ENCODE measurements around the gene TMEM150B.

TMEM150B gene

GRCh38 chr19:55311797-55312196 is 13.3 kb downstream of the TMEM150B start:
- H3K27ac Mint-ChIP-seq = no peak overlapping the region
- peaks cover 56% of the 10 kb centered on the region for H3K36me3 Mint-ChIP-seq (ENCODE audit: low read depth)
- H3K4me1 Mint-ChIP-seq (ENCODE audit: low read depth) = peaks cover 13% of the 10 kb centered on the region
- no peaks in the 10 kb centered on the region for H3K9me3 Mint-ChIP-seq
- H3K27me3 Mint-ChIP-seq = no peaks in the 10 kb centered on the region
- H3K4me3 Mint-ChIP-seq = no peak overlapping the region
- intact Hi-C loops (cut with micrococcal nuclease) = no loop called here

- intact Hi-C loops (cut with micrococcal nuclease) = no loop called here
- H3K27me3 Mint-ChIP-seq = no peaks in the 10 kb centered on the region
- H3K36me3 Mint-ChIP-seq (ENCODE audit: low read depth) = peaks cover 52% of the 10 kb centered on the region
- no peaks in the 10 kb centered on the region for H3K9me3 Mint-ChIP-seq
- no peak overlapping the region for H3K4me3 Mint-ChIP-seq
- peaks cover 15% of the 10 kb centered on the region for H3K4me1 Mint-ChIP-seq (ENCODE audit: low read depth)
- no peak overlapping the region for H3K27ac Mint-ChIP-seq
Observed at GRCh38 chr19:55311397-55311796, 13.7 kb downstream of the TMEM150B start.

- Mint-ChIP-seq H3K27me3 (no peaks in the 10 kb centered on the region), H3K4me1 (ENCODE audit: low read depth) (peaks cover 20% of the 10 kb centered on the region), H3K27ac (no peak overlapping the region), H3K9me3 (no peaks in the 10 kb centered on the region), H3K4me3 (no peak overlapping the region), H3K36me3 (ENCODE audit: low read depth) (peaks cover 43% of the 10 kb centered on the region)
- intact Hi-C loops (cut with micrococcal nuclease) = no loop called here
Observed at GRCh38 chr19:55310498-55310897, 14.6 kb downstream of the TMEM150B start.

GRCh38 chr19:55309448-55309847 is 15.7 kb downstream of the TMEM150B start:
- H3K27me3 Mint-ChIP-seq = no peaks in the 10 kb centered on the region
- intact Hi-C loops (cut with micrococcal nuclease) = no loop called here
- no peak overlapping the region for H3K27ac Mint-ChIP-seq
- H3K9me3 Mint-ChIP-seq = no peaks in the 10 kb centered on the region
- H3K4me3 Mint-ChIP-seq = no peak overlapping the region
- H3K36me3 Mint-ChIP-seq (ENCODE audit: low read depth) = peaks cover 32% of the 10 kb centered on the region
- H3K4me1 Mint-ChIP-seq (ENCODE audit: low read depth) = peaks cover 19% of the 10 kb centered on the region

GRCh38 chr19:55308281-55308680 is 16.9 kb downstream of the TMEM150B start:
- Mint-ChIP-seq H3K27me3 (no peaks in the 10 kb centered on the region), H3K9me3 (no peaks in the 10 kb centered on the region), H3K36me3 (ENCODE audit: low read depth) (peaks cover 21% of the 10 kb centered on the region), H3K27ac (no peak overlapping the region), H3K4me1 (ENCODE audit: low read depth) (peaks cover 10% of the 10 kb centered on the region), H3K4me3 (no peak overlapping the region)
- intact Hi-C loops (cut with micrococcal nuclease) = no loop called here

GRCh38 chr19:55306712-55307111 is 18.4 kb downstream of the TMEM150B start:
- intact Hi-C loops (cut with micrococcal nuclease) = no loop called here
- Mint-ChIP-seq H3K4me1 (ENCODE audit: low read depth) (peaks cover 15% of the 10 kb centered on the region), H3K36me3 (ENCODE audit: low read depth) (peaks cover 5% of the 10 kb centered on the region), H3K27ac (no peak overlapping the region), H3K27me3 (no peaks in the 10 kb centered on the region), H3K9me3 (no peaks in the 10 kb centered on the region), H3K4me3 (no peak overlapping the region)

GRCh38 chr19:55305983-55306562 is 19.1 kb downstream of the TMEM150B start:
- peaks cover under 1% of the 10 kb centered on the region for H3K27me3 Mint-ChIP-seq

GRCh38 chr19:55305491-55305890 is 19.6 kb downstream of the TMEM150B start:
- no peaks in the 10 kb centered on the region for H3K36me3 Mint-ChIP-seq (ENCODE audit: low read depth)
- H3K27ac Mint-ChIP-seq = no peak overlapping the region
- peaks cover 4% of the 10 kb centered on the region for H3K27me3 Mint-ChIP-seq
- no peak overlapping the region for H3K4me3 Mint-ChIP-seq
- H3K4me1 Mint-ChIP-seq (ENCODE audit: low read depth) = peaks cover 21% of the 10 kb centered on the region
- intact Hi-C loops (cut with micrococcal nuclease) = loop anchor here (2.0 kb wide), 1 partner anchor 33 kb away; the partner anchor contains the start of gene KMT5C
- H3K9me3 Mint-ChIP-seq = no peaks in the 10 kb centered on the region

More at GRCh38 chr19:55305983-55306562, 19.1 kb downstream of the TMEM150B start:
- Mint-ChIP-seq H3K9me3 (no peaks in the 10 kb centered on the region), H3K27ac (no peak overlapping the region), H3K4me1 (ENCODE audit: low read depth) (peaks cover 21% of the 10 kb centered on the region), H3K36me3 (ENCODE audit: low read depth) (no peaks in the 10 kb centered on the region), H3K4me3 (no peak overlapping the region)
- intact Hi-C loops (cut with micrococcal nuclease) = loop anchor here (2.0 kb wide), 1 partner anchor 33 kb away; the partner anchor contains the start of gene KMT5C

GRCh38 chr19:55304980-55305379 is 20.2 kb downstream of the TMEM150B start:
- H3K9me3 Mint-ChIP-seq = no peaks in the 10 kb centered on the region
- no peaks in the 10 kb centered on the region for H3K36me3 Mint-ChIP-seq (ENCODE audit: low read depth)
- H3K4me1 Mint-ChIP-seq (ENCODE audit: low read depth) = peaks cover 21% of the 10 kb centered on the region
- no peak overlapping the region for H3K4me3 Mint-ChIP-seq
- no peak overlapping the region for H3K27ac Mint-ChIP-seq
- peaks cover 6% of the 10 kb centered on the region for H3K27me3 Mint-ChIP-seq
- intact Hi-C loops (cut with micrococcal nuclease) = loop anchor here (2.0 kb wide), 1 partner anchor 34 kb away; the partner anchor contains the start of gene KMT5C

- intact Hi-C loops (cut with micrococcal nuclease) = loop anchor here (2.0 kb wide), 1 partner anchor 34 kb away; the partner anchor contains the start of gene KMT5C
- peaks cover 11% of the 10 kb centered on the region for H3K27me3 Mint-ChIP-seq
- no peaks in the 10 kb centered on the region for H3K36me3 Mint-ChIP-seq (ENCODE audit: low read depth)
- H3K27ac Mint-ChIP-seq = no peak overlapping the region
- no peak overlapping the region for H3K4me3 Mint-ChIP-seq
- H3K4me1 Mint-ChIP-seq (ENCODE audit: low read depth) = peaks cover 21% of the 10 kb centered on the region
- no peaks in the 10 kb centered on the region for H3K9me3 Mint-ChIP-seq
Observed at GRCh38 chr19:55304279-55304978, 20.7 kb downstream of the TMEM150B start.

- Mint-ChIP-seq H3K27me3 (peaks cover 15% of the 10 kb centered on the region), H3K4me1 (ENCODE audit: low read depth) (peaks cover 21% of the 10 kb centered on the region), H3K4me3 (no peak overlapping the region), H3K9me3 (no peaks in the 10 kb centered on the region), H3K36me3 (ENCODE audit: low read depth) (no peaks in the 10 kb centered on the region), H3K27ac (no peak overlapping the region)
- intact Hi-C loops (cut with micrococcal nuclease) = no loop called here
Observed at GRCh38 chr19:55303477-55303876, 21.7 kb downstream of the TMEM150B start.

GRCh38 chr19:55302318-55302703 is 22.8 kb downstream of the TMEM150B start:
- H3K9me3 Mint-ChIP-seq = no peaks in the 10 kb centered on the region
- no peak overlapping the region for H3K27ac Mint-ChIP-seq
- H3K36me3 Mint-ChIP-seq (ENCODE audit: low read depth) = no peaks in the 10 kb centered on the region
- H3K27me3 Mint-ChIP-seq = peaks cover 18% of the 10 kb centered on the region
- no peak overlapping the region for H3K4me3 Mint-ChIP-seq
- peaks cover 21% of the 10 kb centered on the region for H3K4me1 Mint-ChIP-seq (ENCODE audit: low read depth)
- intact Hi-C loops (cut with micrococcal nuclease) = no loop called here

- no peak overlapping the region for H3K27ac Mint-ChIP-seq
- H3K4me3 Mint-ChIP-seq = peak overlapping the region; percentile 70
- no peaks in the 10 kb centered on the region for H3K36me3 Mint-ChIP-seq (ENCODE audit: low read depth)
- H3K4me1 Mint-ChIP-seq (ENCODE audit: low read depth) = peaks cover 21% of the 10 kb centered on the region
- peaks cover 21% of the 10 kb centered on the region for H3K27me3 Mint-ChIP-seq
- intact Hi-C loops (cut with micrococcal nuclease) = no loop called here
- no peaks in the 10 kb centered on the region for H3K9me3 Mint-ChIP-seq
Observed at GRCh38 chr19:55301459-55302317, 23.5 kb downstream of the TMEM150B start.
